HL-60/S4 treated with phorbol 12-myristate 13-acetate at 8.2 ng/mL for 4 days and 3 days (cell line): ENCODE data around the gene BCKDHB.

Source experiments
- in situ Hi-C: fragments of 300-500 bp; cut with MboI; formaldehyde crosslinking; loops from 2 replicates; pipeline ENCODE4 v1.15.0; 2022; ENCODE audit warnings: low sequenced_read_pairs

Gene BCKDHB

GRCh38 chr6:80366051-80366450 lies 259.6 kb downstream of the BCKDHB start:
- in situ Hi-C loops = no loop called here

GRCh38 chr6:80366714-80367113 lies 260.2 kb downstream of the BCKDHB start:
- in situ Hi-C loops = no loop called here

GRCh38 chr6:80376411-80376810 lies 269.9 kb downstream of the BCKDHB start:
- in situ Hi-C loops = no loop called here

- in situ Hi-C loops = no loop called here
These were observed 274.1 kb downstream of the BCKDHB start for GRCh38 chr6:80380566-80380965.

GRCh38 chr6:80382811-80383210 lies 276.3 kb downstream of the BCKDHB start:
- in situ Hi-C loops = no loop called here

GRCh38 chr6:80388507-80388906 lies 282.0 kb downstream of the BCKDHB start:
- in situ Hi-C loops = no loop called here
